HK-2 (cell line): Measurements from ENCODE around the gene ACAP2.
"Not testable (repeated sequence)": the region's sequence is repeated elsewhere in the genome, so short reads cannot be mapped to it uniquely, and the experiment has no call there.

Source experiments
- DNase-seq: peaks from one replicate; pipeline ENCODE4 v3.0.0-alpha.2; 2018; ENCODE audit not compliant: unreplicated experiment

ACAP2 gene, protein sequence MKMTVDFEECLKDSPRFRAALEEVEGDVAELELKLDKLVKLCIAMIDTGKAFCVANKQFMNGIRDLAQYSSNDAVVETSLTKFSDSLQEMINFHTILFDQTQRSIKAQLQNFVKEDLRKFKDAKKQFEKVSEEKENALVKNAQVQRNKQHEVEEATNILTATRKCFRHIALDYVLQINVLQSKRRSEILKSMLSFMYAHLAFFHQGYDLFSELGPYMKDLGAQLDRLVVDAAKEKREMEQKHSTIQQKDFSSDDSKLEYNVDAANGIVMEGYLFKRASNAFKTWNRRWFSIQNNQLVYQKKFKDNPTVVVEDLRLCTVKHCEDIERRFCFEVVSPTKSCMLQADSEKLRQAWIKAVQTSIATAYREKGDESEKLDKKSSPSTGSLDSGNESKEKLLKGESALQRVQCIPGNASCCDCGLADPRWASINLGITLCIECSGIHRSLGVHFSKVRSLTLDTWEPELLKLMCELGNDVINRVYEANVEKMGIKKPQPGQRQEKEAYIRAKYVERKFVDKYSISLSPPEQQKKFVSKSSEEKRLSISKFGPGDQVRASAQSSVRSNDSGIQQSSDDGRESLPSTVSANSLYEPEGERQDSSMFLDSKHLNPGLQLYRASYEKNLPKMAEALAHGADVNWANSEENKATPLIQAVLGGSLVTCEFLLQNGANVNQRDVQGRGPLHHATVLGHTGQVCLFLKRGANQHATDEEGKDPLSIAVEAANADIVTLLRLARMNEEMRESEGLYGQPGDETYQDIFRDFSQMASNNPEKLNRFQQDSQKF

DNA sequence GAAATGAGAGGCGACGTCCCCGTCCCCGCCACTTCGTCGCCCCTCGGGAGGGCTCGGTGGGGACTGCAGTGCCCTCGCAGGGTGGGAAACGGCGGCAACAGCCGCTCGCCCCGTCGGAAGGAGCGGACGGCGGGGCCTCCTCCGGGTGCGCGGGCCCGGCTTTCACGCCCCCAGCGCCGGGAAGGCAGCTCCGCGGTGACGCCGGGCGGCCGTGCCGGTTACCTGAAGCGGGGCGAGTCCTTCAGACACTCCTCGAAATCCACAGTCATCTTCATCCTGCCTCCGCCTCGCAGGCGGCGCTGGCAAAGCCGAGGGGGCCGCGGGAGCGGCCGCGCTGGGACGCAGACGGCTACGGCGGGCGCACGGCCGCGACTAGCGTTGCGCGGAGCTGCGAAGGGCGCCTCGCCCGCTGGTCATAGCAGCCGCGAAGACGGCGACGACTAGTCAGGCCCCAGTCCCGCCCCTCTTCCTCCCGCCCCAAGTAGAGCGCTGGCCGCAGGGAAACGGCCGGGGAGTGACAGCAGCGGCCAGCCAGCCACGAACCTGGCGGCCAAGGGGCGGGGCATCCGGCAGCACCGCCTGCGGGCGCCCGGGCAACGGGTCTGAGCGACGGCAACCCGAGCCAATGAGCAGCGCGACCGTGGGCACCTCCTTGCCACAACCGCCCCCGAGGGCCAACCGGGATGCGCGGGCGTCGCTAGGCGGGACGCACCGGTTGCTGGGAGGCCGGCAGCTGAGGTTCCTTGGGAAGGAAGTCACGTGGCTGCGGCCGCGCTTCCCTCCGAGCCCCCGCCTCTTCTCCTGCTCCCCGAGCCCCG lies at the start of gene ACAP2:
ACAP2 (minus strand) TSS at position 448 of the 818 bp plus-strand sequence; CDS start at position 275, 173 bp downstream.
- peak; percentile 100 for DNase-seq

DNA sequence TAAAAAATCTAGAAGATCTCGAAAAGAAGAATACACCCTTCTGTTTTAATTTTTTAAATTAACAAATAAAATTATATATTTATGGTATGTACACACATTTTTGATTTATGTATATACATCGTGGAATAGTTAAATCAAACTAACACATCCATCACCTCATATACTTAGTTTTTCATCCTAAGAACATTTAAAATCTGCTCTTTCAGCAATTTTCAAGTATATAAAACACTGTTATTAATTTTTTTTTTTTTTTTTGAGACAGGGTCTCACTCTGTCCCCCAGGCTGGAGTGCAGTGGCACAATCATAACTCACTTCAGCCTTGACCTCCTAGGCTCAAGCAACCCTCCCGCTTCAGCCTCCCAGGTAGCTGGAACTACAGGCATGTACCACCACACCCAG lies 32.8 kb upstream of the ACAP2 start:
- no peak for DNase-seq

DNA sequence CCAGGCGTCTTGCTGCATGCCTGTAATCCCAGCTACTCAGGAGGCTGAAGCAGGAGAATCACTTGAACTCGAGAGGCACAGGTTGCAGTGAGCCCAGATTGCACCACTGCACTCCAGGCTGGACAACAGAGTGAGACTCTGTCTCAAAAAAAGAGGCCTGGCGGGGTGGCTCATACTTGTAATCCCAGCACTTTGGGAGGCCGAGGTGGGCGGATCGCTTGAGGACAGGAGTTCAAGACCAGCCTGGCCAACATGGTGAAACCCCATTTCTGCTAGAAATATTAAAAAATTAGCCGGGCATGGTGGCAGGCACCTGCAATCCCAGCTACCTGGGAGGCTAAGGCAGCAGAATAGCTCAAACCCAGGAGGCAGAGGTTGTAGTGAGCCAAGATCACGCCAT lies 32.3 kb upstream of the ACAP2 start:
- DNase-seq, result not testable (repeated sequence)

DNA sequence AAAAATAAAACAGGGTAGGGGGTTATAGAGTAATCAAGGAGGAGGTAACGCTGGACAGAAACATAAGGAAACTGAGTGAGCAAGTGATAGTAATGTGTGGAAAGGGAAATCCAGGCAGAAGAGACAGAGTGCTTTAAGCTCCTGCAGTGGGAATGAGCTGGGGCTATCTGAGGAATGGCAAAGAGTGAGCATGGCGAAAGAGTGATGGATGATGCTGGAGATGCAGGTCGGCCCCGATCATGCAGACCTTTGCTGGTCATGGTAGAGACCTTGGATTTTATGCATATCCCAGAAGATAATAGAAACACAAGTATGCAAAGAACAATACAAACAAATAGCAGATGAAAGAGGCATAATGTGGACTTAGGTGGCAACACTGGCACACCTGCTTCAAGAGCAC lies 26.0 kb upstream of the ACAP2 start:
- no peak for DNase-seq

DNA sequence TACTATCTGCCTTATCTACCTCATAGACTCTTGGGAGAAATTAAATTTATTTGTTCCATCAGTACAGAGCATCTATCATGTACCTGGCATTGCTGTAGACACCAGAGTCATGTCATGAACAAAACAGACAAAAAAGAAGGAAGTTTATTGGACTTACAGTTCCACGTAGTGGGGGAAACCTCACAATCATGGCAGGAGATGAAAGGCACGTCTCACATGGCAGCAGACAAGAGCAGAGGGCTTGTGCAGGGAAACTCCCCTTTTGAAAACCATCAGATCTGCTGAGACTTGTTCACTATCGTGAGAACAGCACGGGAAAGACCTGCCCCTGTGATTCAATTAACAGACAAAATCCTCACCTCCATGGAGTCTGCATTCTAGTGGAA lies 25.6 kb upstream of the ACAP2 start:
- no peak for DNase-seq

DNA sequence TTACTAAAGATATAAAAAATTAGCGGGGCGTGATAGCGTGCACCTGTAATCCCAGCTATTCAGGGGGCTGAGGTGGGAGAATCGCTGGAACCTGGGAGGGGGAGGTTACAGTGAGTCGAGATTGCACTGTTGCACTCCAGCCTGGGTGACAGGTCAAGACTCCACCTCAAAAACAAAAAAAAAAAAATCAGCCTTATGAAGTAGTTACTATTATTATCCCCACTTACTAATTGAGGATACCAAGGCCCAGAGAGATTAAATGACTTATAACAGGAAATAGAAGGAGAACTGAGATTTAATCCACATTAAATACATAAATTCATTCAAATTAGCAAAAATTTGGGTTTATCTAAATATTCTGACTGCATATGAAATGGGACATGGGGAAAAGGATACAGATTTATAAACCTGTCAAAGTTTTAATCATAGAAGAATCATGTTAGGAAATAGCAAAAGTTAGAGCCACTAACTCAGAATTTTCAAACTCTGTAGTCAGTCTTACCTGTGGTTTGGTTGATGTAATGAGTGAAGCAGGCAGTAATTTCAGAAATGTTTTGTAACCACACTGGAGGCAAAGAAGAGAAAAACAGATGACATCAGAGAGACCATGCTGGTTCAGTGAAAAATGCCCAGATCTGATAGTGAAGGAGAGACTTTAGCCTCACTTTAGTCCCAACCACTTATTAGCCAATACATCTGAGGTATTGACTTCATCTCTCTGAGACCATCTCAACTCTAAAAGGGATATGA lies 25.0 kb upstream of the ACAP2 start:
- no peak for DNase-seq

DNA sequence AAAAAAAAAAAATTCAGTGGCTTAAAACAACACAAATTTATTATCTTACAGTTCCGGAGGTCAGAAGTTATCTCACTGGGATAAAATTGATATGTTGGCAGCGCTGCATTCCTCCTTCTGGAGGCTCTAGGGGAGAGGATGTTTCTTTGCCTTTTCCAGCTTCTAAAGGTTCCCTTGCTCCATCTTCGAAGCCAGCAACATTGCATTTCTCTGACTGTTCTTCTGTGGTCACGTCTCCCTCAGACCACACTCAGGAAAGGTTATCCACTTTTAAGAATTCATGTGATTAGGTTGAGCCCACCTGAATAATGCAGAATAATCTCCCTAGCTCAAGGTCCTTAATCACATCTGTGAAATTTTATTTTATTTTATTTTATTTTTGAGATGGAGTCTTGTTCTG lies 23.4 kb upstream of the ACAP2 start:
- no peak for DNase-seq

DNA sequence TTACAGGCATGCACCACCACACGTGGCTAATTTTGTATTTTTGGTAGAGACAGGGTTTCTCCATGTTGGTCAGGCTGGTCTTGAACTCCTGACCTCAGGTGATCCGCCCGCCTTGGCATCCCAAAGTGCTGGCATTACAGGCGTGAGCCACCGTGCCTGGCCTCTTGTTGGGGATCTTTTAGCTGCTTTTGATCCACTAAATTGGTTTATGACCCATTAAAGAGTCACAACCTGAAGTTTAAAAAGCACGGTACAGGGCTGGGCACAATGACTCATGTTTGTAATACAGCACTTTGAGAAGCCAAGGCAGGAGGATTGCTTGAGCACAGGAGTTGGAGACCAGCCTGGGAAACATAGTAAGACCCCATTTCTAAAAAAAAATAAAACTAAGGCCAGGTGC lies 20.1 kb upstream of the ACAP2 start:
- not testable (repeated sequence) for DNase-seq

DNA sequence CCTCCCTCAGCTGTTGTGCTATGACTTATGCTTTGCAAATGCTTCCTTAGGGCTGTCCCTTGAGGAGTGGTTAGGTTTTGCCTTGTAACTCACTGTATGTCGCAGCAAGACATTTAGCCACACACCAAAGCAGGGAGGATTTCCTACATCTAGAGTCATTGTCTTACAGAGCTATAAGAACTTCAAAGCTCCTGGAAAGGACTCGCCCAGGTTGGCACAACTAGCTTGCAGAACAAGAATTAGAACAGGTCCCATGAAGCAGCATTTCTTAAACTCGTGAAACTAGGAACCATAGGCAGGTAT lies 19.4 kb upstream of the ACAP2 start:
- DNase-seq, result no peak

DNA sequence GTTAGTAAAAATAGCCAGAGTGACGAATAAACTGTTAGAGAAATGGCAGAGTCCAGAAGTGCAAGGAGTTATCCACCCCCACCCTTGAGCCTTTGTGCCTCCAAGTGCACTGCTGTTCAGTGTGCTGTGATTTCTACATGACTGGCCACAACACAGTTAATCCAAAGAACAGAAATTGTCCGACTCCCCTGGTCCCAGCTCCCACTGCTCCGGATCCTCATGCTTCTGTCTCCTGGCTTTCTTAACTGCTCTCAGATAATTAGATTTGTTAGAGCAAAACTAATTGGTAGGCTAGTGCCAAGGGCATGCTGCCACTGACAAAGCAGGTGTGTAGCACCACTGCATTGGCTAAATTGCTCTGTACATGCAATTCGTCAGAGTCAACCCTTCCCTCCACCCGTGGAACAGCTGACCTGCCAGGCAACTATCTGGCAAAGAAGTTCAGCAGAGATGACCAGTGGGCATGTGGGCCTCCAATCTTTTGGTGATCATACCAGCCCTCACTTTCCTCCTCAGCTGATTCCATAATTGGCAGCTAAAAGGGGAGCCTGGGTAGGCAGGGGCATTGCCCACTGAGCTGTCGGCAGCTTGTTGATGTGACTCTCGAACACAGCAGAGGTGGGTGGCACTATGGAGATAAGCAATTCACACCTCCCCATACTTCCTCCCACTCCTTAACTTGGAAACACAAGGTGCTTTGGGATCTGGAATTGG lies 18.9 kb upstream of the ACAP2 start:
- no peak for DNase-seq

DNA sequence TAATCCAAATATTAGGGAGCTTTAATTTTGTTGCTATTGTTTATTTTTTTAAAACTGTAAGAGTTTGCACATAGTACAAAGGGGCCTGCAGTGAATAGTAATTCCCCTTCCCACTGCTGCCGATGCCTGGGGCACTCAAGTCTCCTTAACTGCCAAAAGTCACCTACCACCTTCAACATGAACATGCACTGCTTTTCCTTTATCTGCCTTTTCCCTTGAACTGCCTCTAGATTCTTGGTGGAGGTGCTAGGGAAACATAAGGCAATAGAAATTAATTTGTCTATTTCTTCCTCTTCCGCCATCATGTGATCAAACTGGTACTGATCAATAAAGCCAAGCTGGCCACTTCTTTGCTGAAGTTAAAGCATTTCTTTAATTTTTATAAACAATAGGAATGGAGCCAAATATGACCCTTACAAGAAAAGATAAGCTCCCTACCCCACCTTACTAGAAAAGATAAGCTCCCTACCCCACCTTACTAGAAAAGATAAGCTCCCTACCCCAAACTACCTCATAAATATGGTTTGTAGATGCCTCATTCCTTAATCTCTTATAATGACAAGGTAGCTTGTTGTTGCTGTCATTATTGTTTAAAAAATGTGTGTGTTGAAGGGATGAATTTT lies 17.4 kb upstream of the ACAP2 start:
- DNase-seq, result no peak

DNA sequence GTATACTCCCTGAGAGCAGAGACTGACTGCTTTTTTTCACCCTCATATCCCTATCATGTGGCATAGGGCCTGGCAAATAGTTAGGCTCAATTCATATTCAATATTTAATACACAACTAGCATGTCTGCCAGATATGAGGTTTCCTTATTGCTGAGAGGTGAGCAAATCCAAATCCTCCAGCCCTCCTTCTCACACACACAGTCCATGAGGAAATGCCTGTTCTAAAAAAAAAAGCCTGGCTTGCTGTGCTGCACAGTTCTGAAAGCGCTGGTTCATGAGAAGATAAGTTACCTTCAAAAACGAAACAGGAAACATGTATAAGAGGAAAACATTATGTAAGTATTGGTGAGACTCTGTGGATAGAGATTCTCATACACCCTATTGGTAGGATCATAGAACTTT lies 15.5 kb upstream of the ACAP2 start:
- no peak for DNase-seq

DNA sequence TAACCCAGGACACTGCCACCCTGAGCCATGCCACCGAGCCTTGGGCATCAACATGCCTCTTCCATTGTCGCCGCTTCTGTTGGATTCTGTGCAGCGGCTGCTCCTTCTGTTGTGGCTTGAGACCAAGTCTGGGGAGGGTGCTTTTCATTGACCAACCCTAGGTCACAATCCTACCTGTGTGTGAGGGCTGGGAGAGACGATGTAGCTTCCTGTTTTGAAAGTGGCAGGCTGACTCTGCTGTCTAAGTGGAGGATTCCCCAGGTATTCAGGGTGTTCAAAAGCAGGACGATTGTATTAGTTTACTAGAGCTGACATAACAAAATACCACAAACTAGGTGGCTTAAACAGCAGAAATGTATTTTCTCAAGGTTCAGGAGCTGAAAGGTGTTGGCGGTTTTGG lies 13.0 kb upstream of the ACAP2 start:
- no peak for DNase-seq

DNA sequence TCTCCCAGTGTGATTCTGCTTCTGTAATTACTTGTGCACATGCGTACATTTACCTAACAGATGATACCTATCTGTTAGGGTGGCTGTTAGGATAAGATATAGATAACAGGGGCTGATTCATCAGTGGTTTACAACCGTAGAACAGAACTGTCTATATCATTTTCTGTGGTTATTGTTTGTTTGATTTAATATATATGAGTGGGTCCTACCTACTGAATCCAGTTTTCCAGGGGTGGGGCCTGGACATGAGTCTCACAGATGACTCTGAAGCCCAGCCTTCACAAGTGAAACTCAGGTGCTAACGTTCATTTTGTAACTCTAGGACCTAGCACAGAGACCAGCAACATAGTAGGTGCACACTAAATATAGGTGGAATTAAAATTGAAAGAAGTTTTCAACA lies 10.4 kb upstream of the ACAP2 start:
- no peak for DNase-seq

DNA sequence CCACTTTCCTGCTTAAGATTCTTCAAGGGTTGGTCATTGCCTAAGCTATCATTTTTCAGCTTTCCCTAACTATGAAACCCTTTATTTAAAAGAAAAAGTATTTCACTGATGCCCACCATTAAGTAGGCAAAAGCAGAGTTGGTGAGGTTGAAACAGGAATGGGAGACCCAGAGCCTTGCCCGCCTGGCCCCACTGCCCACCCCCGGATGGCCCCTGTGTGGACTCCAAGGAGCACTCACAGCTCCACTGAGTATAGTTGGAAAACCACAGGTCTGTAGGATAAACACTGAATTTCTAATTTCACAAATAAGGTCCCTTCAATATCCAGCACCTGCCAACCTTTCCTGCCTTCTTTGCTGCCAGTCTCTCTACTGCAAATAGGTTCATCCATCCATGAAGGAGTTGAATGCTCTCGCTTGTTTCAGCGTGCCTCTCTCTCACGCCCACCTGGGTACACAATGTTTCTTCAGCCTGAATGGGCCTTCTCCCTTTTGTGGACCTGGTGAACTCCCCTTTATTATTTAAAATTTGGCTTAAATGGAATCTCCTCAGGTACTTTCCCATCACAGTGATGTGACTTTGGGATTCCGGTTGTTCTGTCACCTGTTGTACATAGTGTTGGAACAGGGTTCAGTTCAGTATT lies 8.7 kb upstream of the ACAP2 start:
- no peak for DNase-seq

DNA sequence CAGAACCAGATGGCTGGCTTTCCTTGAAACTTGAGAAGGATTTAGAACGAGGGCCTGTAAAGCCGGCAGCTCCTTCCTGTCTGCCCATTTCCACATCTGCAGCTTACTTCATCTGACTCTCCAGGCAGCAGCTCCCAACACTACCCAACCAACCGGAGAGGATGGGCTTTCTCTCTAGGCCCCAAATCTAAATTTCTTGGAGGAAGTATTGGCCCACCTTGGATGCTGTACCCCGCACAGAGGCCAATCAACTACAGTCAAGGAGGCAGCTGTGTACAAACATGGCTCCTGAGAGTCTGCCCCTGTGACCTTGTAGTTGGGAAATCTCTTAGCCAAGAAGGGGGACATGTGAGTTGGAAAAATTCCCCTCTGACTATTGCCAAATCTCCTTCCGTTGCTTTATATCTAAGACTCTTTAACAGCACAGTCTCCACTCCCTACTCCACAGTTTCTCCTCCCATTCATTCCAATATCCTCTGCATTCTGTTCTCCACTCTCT lies 8.0 kb upstream of the ACAP2 start:
- DNase-seq, result no peak

DNA sequence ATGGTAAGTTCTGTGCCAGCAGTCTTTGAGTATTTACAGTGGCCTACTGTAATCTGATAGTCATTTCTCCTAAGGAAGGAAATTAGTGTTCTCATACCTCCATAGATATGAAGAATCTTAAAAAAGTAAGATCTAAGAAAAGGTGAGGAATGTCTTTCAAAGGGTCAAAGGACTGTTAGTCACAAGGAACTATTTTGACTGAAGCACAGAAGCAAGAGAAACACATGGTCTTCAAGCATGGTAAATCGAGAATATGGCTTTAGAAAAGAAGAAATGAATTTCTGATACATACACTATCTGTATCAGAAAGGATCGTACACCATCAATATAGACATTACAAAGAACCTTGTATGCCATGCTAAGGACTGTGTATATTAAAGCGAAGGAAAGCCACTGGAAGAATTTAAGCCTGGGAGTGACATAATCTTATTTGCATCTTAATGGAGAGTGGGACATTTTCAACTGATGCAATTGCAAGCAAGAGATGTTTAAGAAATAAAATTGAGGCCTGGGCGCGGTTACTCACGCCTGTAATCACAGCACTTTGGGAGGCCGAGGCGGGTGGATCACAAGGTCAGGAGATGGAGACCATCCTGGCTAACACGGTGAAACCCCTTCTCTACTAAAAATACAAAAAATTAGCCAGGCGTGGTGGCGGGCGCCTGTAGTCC lies 5.5 kb upstream of the ACAP2 start:
- no peak for DNase-seq

DNA sequence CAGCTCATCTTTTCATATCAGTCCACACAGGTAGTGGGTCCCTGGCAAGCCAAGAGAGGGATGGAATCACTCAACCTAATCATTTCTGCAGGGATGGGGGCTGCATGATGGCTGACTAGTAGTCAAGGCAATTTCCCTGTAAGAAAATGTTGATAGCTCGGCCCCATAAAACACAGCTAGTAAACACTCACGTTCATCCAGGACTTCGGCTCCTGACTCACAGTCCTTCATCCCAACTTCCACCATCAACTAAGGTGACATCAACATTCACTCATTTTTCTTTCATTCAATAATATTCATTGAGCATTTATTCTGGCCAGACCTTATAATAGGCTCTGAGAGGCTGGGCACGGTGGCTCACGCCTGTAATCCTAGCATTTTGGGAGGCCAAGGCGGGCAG lies 4.4 kb upstream of the ACAP2 start:
- no peak for DNase-seq

DNA sequence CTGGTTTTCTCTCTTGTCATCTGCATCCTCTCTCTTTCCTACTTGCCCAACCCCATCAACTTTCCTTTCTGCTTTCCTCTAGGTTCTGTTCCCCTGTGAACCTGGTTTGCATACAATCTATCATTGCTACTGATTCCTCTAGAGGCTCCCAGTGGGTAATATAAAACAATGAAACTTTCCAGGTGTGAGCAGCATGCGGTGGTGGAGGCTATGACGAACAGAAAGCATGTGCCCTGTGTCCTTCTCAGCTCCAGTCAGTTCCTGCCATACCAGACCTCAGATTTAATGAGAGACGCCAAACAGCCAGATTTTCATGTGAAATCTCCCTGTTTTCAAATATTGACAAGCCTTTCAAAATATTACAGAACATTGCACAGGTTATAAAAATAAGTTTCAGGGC lies 3.5 kb upstream of the ACAP2 start:
- no peak for DNase-seq

DNA sequence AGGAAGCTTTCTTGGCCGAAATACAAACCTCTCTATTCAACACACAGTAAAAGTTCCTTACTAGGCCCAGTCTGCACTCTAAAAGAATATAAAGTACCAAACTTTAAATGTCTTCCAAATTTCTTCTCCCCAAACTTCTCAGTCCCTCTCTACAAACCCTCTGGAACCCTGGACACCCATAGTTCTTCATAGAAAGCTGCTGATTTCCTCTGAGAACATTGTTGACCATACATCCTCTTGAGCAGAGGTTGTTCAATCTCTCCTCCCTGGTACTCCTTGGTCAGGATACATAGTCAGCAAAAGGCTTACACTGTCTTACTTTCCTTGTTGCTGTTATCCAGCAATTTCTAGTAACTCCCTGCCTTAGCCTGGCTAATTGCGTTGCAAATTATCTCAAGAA lies 3.1 kb upstream of the ACAP2 start:
- DNase-seq, result no peak
